Urothelium cell line (cell line): ENCODE measurements around the gene MIOX.
A peak's percentile ranks its signal among the peaks of the same experiment; 100 is the strongest.

Experiments
- DNase-seq: peaks from one replicate; pipeline ENCODE4 v3.0.0; 2011; ENCODE audit warnings: low spot score, mixed read lengths
- FAIRE-seq: peaks from 2 replicates; lab custom pipeline; 2011; peaks lifted over from hg19 to GRCh38; lab: Jason Lieb, UNC

MIOX gene

GRCh38 chr22:50471962-50472361, 14.7 kb upstream of the MIOX start:
- FAIRE-seq: no peak
- no peak for DNase-seq

GRCh38 chr22:50473088-50473487, 13.6 kb upstream of the MIOX start:
- DNase-seq (peak; percentile 48), FAIRE-seq (peak; percentile 74)

GRCh38 chr22:50473855-50474671, 12.6 kb upstream of the MIOX start:
- no peak for DNase-seq
- FAIRE-seq: no peak

- FAIRE-seq: peak; percentile 97
- DNase-seq: peak; percentile 100
These were observed 11.7 kb upstream of the MIOX start, which contains the start of gene SBF1 for GRCh38 chr22:50474710-50475651. SBF1 (minus strand) TSS chr22:50475035; CDS start chr22:50474840, 195 bp downstream.

- no peak for DNase-seq
- FAIRE-seq: peak; percentile 68
These were observed 11.0 kb upstream of the MIOX start for GRCh38 chr22:50475652-50476002.

GRCh38 chr22:50476868-50477267, 9.8 kb upstream of the MIOX start:
- FAIRE-seq (no peak), DNase-seq (no peak)

GRCh38 chr22:50477923-50478322, 8.7 kb upstream of the MIOX start:
- DNase-seq: no peak
- no peak for FAIRE-seq

- FAIRE-seq (no peak), DNase-seq (no peak)
These were observed 6.9 kb upstream of the MIOX start for GRCh38 chr22:50479721-50480120.

- FAIRE-seq (no peak), DNase-seq (no peak)
These were observed 5.6 kb upstream of the MIOX start for GRCh38 chr22:50481045-50481439.

GRCh38 chr22:50481440-50482106, 5.1 kb upstream of the MIOX start, which contains the start of gene ADM2:
ADM2 (plus strand) TSS chr22:50481543; CDS start chr22:50481848, 305 bp downstream.
- peak; percentile 87 for DNase-seq
- no peak for FAIRE-seq

- peak; percentile 27 for FAIRE-seq
These were observed 4.3 kb upstream of the MIOX start for GRCh38 chr22:50482107-50483074.

GRCh38 chr22:50483106-50483505, 3.6 kb upstream of the MIOX start:
- FAIRE-seq (no peak), DNase-seq (no peak)

More at GRCh38 chr22:50482107-50483074, 4.3 kb upstream of the MIOX start:
- DNase-seq: no peak

GRCh38 chr22:50483556-50483955, 3.1 kb upstream of the MIOX start:
- DNase-seq: no peak
- no peak for FAIRE-seq

- FAIRE-seq (no peak), DNase-seq (no peak)
These were observed 2.4 kb upstream of the MIOX start for GRCh38 chr22:50483977-50484853.

GRCh38 chr22:50485221-50486131, 1.2 kb upstream of the MIOX start:
- FAIRE-seq (peak; percentile 61), DNase-seq (no peak)

- FAIRE-seq: no peak
- no peak for DNase-seq
These were observed 789 bp downstream of the MIOX start for GRCh38 chr22:50487290-50488005.

GRCh38 chr22:50488006-50488677, 1.5 kb downstream of the MIOX start:
- no peak for FAIRE-seq
- no peak for DNase-seq
